D721Med (cell line): Measurements from ENCODE around the gene CFDP1.

Experiments
- DNase-seq: peaks from one replicate; pipeline ENCODE4 v3.0.0; 2011; ENCODE audit warnings: low spot score; ENCODE audit not compliant: insufficient read length
- FAIRE-seq: peaks from 2 replicates; lab custom pipeline; 2011; peaks lifted over from hg19 to GRCh38; lab: Jason Lieb, UNC
- TF ChIP-seq, protein P1 (sequence below): IDR thresholded peaks from 2 replicates; pipeline ENCODE4 v1.5.1; 2012; ENCODE audit warnings: mild to moderate bottlenecking, control low read depth; ENCODE audit not compliant: insufficient read depth; ENCODE audit errors: missing control alignments

The CFDP1 gene

DNA sequence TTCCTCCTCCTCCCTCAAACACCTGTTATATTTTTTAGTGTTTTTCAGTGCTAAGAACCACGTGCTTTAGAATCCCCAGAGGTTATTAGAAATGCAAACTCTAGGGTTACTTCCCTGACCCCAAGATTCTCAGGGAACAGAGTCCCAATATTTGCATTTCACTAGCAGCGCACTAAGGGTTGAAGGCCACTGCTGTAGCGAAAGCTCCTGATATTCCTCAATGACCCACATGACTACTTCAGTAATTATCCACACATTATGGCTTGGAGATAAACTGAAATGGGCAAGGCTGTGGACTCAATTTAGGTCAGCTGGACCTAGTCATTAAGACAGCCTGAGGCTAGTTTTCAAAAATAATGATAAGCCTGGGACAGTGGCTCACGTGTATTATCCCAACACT lies 103.4 kb downstream of the CFDP1 start:
- FAIRE-seq (no peak), DNase-seq (no peak)
- TF ChIP-seq, protein P1, sequence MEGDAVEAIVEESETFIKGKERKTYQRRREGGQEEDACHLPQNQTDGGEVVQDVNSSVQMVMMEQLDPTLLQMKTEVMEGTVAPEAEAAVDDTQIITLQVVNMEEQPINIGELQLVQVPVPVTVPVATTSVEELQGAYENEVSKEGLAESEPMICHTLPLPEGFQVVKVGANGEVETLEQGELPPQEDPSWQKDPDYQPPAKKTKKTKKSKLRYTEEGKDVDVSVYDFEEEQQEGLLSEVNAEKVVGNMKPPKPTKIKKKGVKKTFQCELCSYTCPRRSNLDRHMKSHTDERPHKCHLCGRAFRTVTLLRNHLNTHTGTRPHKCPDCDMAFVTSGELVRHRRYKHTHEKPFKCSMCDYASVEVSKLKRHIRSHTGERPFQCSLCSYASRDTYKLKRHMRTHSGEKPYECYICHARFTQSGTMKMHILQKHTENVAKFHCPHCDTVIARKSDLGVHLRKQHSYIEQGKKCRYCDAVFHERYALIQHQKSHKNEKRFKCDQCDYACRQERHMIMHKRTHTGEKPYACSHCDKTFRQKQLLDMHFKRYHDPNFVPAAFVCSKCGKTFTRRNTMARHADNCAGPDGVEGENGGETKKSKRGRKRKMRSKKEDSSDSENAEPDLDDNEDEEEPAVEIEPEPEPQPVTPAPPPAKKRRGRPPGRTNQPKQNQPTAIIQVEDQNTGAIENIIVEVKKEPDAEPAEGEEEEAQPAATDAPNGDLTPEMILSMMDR = no peak

DNA sequence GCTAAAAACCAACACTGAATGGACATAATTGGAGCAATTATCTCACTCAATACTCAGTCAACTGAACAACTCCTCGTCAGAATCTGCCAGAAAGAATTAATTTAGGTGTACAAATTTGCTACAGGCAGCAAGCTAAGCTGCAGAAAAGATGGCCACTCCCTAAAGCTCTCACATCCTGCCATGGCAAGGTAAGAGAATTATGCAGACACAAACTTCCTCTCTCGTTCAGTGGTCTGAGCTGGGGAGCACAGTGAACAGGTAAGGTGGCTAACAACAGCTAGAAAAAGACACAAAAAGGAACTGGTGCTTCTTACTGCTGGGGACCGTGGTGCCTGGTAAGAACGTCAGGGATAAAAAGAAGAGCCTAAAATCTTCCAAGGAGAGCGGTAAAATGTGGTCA lies 107.0 kb downstream of the CFDP1 start:
- TF ChIP-seq, protein P1 = no peak
- DNase-seq (no peak), FAIRE-seq (no peak)

DNA sequence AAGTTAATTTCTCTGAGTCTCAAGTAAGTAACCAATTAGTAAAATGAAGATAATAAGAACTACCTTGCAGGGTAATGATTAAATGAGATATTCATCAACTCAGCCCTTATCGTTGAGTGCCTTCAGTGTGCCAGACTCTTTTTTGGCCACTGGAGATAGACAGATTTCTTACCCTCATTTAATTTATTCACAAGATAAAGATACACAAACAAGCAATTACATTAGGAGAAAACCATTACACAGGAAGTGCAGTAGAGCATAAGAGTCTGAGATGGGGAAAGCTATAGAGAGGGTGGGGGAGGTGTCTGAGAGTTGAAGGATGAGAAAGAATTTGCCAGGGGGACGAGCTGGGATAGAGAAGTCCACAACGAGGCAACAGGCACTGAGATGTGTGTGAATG lies 109.4 kb downstream of the CFDP1 start:
- FAIRE-seq = no peak
- DNase-seq = no peak
- TF ChIP-seq, protein P1 = no peak

DNA sequence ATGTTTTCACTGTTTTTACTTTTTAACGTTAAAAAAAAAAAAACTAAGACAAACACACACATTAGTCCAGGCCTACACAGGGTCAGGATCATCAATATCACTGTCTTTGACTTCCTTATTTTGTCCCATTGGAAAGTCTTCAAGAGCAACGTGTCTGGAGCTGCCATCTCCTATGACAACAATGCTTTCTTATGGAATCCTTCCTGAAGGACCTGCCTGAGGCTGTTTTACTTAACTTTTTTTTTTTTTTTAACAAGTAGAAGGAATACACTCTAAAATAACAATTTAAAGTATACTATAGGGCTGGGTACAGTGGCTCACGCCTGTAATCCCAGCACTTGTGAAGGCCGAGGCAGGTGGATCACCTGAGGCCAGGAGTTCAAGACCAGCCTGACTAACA lies 110.1 kb downstream of the CFDP1 start:
- TF ChIP-seq, protein P1 = no peak
- FAIRE-seq (no peak), DNase-seq (no peak)

DNA sequence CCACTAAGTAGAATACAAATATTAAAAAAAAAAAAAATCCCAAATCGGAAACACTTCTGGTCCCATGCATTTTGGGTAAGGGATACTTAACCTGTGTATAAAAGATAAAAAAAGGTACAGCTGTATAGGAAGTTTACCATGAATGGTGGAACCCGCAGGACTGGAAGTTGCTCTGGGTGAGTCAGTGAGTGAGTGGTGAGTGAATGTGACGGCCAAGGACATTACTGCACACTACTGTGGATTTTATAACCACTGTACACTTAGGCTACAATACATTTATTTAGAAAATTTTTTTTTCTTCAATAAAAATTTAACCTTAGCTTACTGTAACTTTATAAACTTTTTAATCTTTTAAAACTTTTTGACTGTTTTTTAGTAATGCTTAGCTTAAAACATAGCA lies 110.6 kb downstream of the CFDP1 start:
- no peak for DNase-seq

DNA sequence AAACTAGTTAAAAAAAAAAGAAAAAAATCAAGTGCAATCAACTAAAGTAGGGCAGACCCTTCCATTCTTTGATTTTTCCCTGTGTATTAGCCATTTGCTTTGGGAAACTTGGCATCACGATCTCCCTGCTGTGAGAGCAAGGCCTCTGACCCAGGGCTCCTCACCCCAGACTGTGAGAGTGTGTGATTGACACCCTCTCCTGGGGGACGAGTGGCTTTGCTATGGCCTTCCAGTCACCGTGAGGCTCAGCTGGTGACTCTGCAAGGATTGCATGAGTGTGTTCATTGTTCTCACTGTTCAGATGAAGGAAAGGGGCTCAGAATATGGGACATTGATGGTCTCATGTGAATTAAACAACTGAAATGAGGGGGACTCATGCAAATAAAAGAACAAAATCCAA lies 112.9 kb downstream of the CFDP1 start:
- TF ChIP-seq, protein P1 = no peak
- no peak for DNase-seq
- no peak for FAIRE-seq

More for the DNA sequence above, 110.6 kb downstream of the CFDP1 start:
- FAIRE-seq = no peak
- TF ChIP-seq, protein P1 = no peak

DNA sequence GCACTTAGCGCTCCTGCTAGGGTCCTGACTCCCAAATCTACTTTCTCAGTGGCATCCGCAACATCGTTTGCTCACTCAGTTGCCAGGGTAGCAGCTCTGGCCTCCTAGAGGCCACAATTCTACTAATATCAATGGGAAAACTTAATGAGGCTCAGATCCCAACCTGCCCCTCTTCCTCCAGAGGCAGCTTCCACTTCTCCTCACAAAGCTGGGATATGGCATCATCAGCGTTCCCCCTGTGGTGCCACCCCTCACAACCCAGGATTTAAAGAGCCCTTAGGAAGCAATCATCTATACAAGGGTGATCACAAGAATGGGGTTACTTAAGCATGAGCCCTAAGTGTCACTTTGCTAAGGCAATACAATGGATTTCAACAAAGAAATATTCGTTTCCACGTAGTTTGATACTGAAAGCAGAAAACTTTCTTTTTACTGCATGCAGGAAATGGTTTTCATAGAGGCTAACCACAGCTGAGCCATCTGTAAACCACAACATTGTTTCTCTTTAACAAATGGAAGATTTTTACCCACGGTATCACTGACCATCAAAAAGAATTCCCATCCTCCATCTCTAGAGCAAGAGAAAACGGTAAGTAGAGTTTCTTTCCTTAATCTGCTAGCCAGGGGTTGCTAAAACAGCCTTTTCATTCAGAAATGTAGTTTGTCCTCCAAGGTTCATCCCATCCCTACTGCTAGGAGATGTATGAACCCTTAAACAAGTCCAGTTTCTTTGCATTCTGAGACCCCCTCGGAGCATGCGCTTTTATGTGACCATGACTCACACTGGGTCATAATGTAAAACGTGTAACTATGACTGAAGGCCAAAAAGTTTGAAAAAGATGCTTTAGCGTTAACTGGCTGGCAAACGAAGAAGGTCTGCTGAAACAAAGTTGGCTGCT lies 113.5 kb downstream of the CFDP1 start:
- FAIRE-seq (no peak), DNase-seq (no peak)
- TF ChIP-seq, protein P1 = no peak
